ENCODE data around the gene SORL1.

The SORL1 gene

GRCh38 chr11:121534131-121535093 is 82.3 kb downstream of the SORL1 start:
- Histone ChIP-seq H3K36me3 (ENCODE audit: control insufficient read depth in 1 of 2, insufficient read depth in 2 of 2, low read length in 2 of 2) (peaks cover 6 to 33% of the 10 kb centered on the region in 2 donors), H3K27me3 (ENCODE audit: control insufficient read depth in 1 of 2, insufficient read depth in 2 of 2, low read length in 2 of 2) (no peaks in the 10 kb centered on the region), H3K27ac (ENCODE audit: low read depth, low read length) (no peak overlapping the region), H3K4me1 (ENCODE audit: control insufficient read depth in 1 of 2, insufficient read depth in 2 of 2, low read length in 2 of 2) (no peaks in the 10 kb centered on the region), H3K9ac (ENCODE audit: low read depth in 1 of 2, low read length in 2 of 2) (no peak overlapping the region), H3K9me3 (ENCODE audit: control insufficient read depth in 1 of 2, low read length in 2 of 2) (peaks cover 3 to 6% of the 10 kb centered on the region in 2 donors), H3K4me3 (ENCODE audit: low read depth in 1 of 2, low read length in 2 of 2) (no peak overlapping the region)

DNA sequence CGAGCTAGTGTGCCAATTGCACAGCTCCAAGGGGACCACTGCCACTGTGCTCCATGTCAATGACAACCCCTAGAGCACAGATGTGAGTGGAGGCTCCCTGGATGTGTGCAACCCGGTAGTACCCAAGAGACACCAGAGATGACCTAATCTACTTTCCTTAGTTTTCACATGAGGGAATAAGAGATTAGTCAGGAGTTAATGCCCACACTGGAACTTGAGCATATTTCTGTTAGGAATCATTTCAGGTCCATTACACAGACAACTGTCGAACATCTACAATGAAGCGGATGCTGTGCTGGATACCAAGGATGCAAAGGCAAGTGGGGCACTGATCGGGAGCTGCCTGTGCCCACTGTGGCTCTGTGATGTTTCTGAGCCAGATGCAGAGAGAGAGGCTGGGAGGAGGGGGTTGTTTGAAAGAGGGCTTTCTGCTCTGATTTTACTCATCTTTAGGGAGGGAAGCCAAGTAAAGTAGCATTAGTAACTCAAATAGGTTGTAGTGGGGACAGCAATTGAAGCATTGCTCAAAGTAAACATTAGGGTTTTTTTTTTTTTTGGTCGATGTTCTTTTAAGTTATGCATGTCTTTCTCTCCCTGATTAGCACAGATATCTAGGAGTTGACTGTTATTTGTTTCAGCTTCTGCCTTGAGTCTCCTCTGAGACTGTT is 83.1 kb downstream of the SORL1 start:
- Histone ChIP-seq H3K36me3 (ENCODE audit: control insufficient read depth in 1 of 2, insufficient read depth in 2 of 2, low read length in 2 of 2) (peaks cover 6 to 30% of the 10 kb centered on the region in 2 donors), H3K9ac (ENCODE audit: low read depth in 1 of 2, low read length in 2 of 2) (no peak overlapping the region), H3K4me3 (ENCODE audit: low read depth in 1 of 2, low read length in 2 of 2) (no peak overlapping the region), H3K27ac (ENCODE audit: low read depth, low read length) (no peak overlapping the region), H3K27me3 (ENCODE audit: control insufficient read depth in 1 of 2, insufficient read depth in 2 of 2, low read length in 2 of 2) (no peaks in the 10 kb centered on the region), H3K4me1 (ENCODE audit: control insufficient read depth in 1 of 2, insufficient read depth in 2 of 2, low read length in 2 of 2) (no peaks in the 10 kb centered on the region), H3K9me3 (ENCODE audit: control insufficient read depth in 1 of 2, low read length in 2 of 2) (peaks cover under 1% of the 10 kb centered on the region in 2 donors)

DNA sequence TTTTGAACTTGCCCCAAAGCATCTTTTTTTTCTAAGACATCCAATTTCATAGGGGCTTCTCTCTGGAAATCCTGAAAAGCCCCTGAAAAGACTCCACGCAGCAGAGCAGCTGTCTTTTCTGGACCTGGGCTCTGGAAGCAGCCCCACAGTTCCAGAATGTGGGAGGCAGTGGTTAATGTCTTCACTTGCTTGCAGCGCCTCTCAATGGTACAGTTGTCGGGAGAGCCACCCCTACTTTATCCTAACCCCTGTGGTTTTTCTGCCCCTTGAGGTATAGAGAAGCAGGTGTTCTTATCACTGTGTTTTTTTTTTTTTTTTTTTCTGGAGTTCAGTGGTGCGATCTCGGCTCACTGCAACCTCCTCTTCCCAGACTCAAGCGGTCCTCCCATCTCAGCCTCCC is 84.0 kb downstream of the SORL1 start:
- Histone ChIP-seq H3K36me3 (ENCODE audit: control insufficient read depth in 1 of 2, insufficient read depth in 2 of 2, low read length in 2 of 2) (peaks cover 6 to 30% of the 10 kb centered on the region in 2 donors), H3K27ac (ENCODE audit: low read depth, low read length) (no peak overlapping the region), H3K9me3 (ENCODE audit: control insufficient read depth in 1 of 2, low read length in 2 of 2) (no peaks in the 10 kb centered on the region), H3K4me1 (ENCODE audit: control insufficient read depth in 1 of 2, insufficient read depth in 2 of 2, low read length in 2 of 2) (no peaks in the 10 kb centered on the region), H3K27me3 (ENCODE audit: control insufficient read depth in 1 of 2, insufficient read depth in 2 of 2, low read length in 2 of 2) (no peaks in the 10 kb centered on the region), H3K4me3 (ENCODE audit: low read depth in 1 of 2, low read length in 2 of 2) (no peak overlapping the region), H3K9ac (ENCODE audit: low read depth in 1 of 2, low read length in 2 of 2) (no peak overlapping the region)

DNA sequence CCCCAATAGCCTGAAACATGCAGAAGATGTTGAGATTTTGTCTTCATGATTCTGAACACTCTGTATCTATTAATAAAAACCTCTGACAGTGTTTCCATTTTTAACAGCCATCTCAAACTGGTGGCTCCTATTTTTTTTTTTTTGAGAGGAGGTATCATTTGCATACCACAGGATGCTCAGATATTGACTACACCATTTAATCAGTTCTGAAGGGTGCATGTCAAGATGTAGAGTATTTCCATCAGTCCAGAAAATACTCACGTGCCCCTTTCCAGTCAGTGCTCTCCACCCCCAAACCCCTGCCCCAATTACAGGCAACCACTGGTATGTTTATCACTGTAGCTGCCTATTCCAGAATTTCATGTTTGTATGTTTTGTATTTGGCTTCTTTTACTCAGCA is 85.9 kb downstream of the SORL1 start:
- H3K9me3 ChIP-seq (ENCODE audit: control insufficient read depth in 1 of 2, low read length in 2 of 2): no peaks in the 10 kb centered on the region
- no peak overlapping the region for H3K27ac ChIP-seq (ENCODE audit: low read depth, low read length)
- no peak overlapping the region for H3K4me3 ChIP-seq (ENCODE audit: low read depth in 1 of 2, low read length in 2 of 2)
- H3K9ac ChIP-seq (ENCODE audit: low read depth in 1 of 2, low read length in 2 of 2): no peak overlapping the region
- H3K4me1 ChIP-seq (ENCODE audit: control insufficient read depth in 1 of 2, insufficient read depth in 2 of 2, low read length in 2 of 2): no peaks in the 10 kb centered on the region
- H3K36me3 ChIP-seq (ENCODE audit: control insufficient read depth in 1 of 2, insufficient read depth in 2 of 2, low read length in 2 of 2): peaks cover 6 to 18% of the 10 kb centered on the region in 2 donors
- H3K27me3 ChIP-seq (ENCODE audit: control insufficient read depth in 1 of 2, insufficient read depth in 2 of 2, low read length in 2 of 2): no peaks in the 10 kb centered on the region

- Histone ChIP-seq H3K9me3 (ENCODE audit: control insufficient read depth in 1 of 2, low read length in 2 of 2) (no peaks in the 10 kb centered on the region), H3K9ac (ENCODE audit: low read depth in 1 of 2, low read length in 2 of 2) (no peak overlapping the region), H3K4me3 (ENCODE audit: low read depth in 1 of 2, low read length in 2 of 2) (no peak overlapping the region), H3K36me3 (ENCODE audit: control insufficient read depth in 1 of 2, insufficient read depth in 2 of 2, low read length in 2 of 2) (peaks cover 4 to 22% of the 10 kb centered on the region in 2 donors), H3K27me3 (ENCODE audit: control insufficient read depth in 1 of 2, insufficient read depth in 2 of 2, low read length in 2 of 2) (no peaks in the 10 kb centered on the region), H3K27ac (ENCODE audit: low read depth, low read length) (no peak overlapping the region), H3K4me1 (ENCODE audit: control insufficient read depth in 1 of 2, insufficient read depth in 2 of 2, low read length in 2 of 2) (no peaks in the 10 kb centered on the region)
Measured at GRCh38 chr11:121539000-121539399, 86.9 kb downstream of the SORL1 start.

DNA sequence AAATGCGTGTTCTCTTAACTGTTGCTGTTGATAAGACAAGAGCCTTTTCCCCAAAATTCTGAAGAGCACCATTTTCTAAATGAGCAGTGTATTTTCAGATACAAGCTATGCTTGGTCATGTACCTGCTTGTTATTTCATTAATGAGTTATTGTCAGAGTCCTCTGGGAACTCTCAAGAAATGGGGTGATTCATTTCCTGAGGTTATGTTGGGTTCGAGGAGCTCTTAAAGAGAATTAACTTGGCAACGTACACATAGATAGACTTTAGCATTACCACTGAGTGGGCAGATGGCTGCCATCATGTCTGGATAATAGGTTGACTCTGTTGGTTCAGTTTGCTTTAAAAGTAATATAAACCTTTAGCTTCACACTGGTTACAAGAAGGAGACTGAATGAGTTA is 88.5 kb downstream of the SORL1 start:
- Histone ChIP-seq H3K27me3 (ENCODE audit: control insufficient read depth in 1 of 2, insufficient read depth in 2 of 2, low read length in 2 of 2) (no peaks in the 10 kb centered on the region), H3K4me1 (ENCODE audit: control insufficient read depth in 1 of 2, insufficient read depth in 2 of 2, low read length in 2 of 2) (no peaks in the 10 kb centered on the region), H3K36me3 (ENCODE audit: control insufficient read depth in 1 of 2, insufficient read depth in 2 of 2, low read length in 2 of 2) (peaks cover 14 to 26% of the 10 kb centered on the region in 2 donors), H3K9me3 (ENCODE audit: control insufficient read depth in 1 of 2, low read length in 2 of 2) (no peaks in the 10 kb centered on the region), H3K4me3 (ENCODE audit: low read depth in 1 of 2, low read length in 2 of 2) (no peak overlapping the region), H3K27ac (ENCODE audit: low read depth, low read length) (no peak overlapping the region), H3K9ac (ENCODE audit: low read depth in 1 of 2, low read length in 2 of 2) (no peak overlapping the region)

- H3K4me3 ChIP-seq (ENCODE audit: low read depth in 1 of 2, low read length in 2 of 2): no peak overlapping the region
- H3K27ac ChIP-seq (ENCODE audit: low read depth, low read length): no peak overlapping the region
- peaks cover 0 to 5% of the 10 kb centered on the region in 2 donors for H3K4me1 ChIP-seq (ENCODE audit: control insufficient read depth in 1 of 2, insufficient read depth in 2 of 2, low read length in 2 of 2)
- H3K9me3 ChIP-seq (ENCODE audit: control insufficient read depth in 1 of 2, low read length in 2 of 2): no peaks in the 10 kb centered on the region
- no peaks in the 10 kb centered on the region for H3K27me3 ChIP-seq (ENCODE audit: control insufficient read depth in 1 of 2, insufficient read depth in 2 of 2, low read length in 2 of 2)
- no peak overlapping the region for H3K9ac ChIP-seq (ENCODE audit: low read depth in 1 of 2, low read length in 2 of 2)
- H3K36me3 ChIP-seq (ENCODE audit: control insufficient read depth in 1 of 2, insufficient read depth in 2 of 2, low read length in 2 of 2): peaks cover 14 to 40% of the 10 kb centered on the region in 2 donors
Measured at GRCh38 chr11:121543836-121544380, 91.8 kb downstream of the SORL1 start.

GRCh38 chr11:121544956-121545355 is 92.8 kb downstream of the SORL1 start:
- Histone ChIP-seq H3K9ac (ENCODE audit: low read depth in 1 of 2, low read length in 2 of 2) (no peak overlapping the region), H3K4me1 (ENCODE audit: control insufficient read depth in 1 of 2, insufficient read depth in 2 of 2, low read length in 2 of 2) (peaks cover 0 to 5% of the 10 kb centered on the region in 2 donors), H3K36me3 (ENCODE audit: control insufficient read depth in 1 of 2, insufficient read depth in 2 of 2, low read length in 2 of 2) (peaks cover 14 to 43% of the 10 kb centered on the region in 2 donors), H3K27me3 (ENCODE audit: control insufficient read depth in 1 of 2, insufficient read depth in 2 of 2, low read length in 2 of 2) (no peaks in the 10 kb centered on the region), H3K27ac (ENCODE audit: low read depth, low read length) (no peak overlapping the region), H3K4me3 (ENCODE audit: low read depth in 1 of 2, low read length in 2 of 2) (no peak overlapping the region), H3K9me3 (ENCODE audit: control insufficient read depth in 1 of 2, low read length in 2 of 2) (no peaks in the 10 kb centered on the region)

DNA sequence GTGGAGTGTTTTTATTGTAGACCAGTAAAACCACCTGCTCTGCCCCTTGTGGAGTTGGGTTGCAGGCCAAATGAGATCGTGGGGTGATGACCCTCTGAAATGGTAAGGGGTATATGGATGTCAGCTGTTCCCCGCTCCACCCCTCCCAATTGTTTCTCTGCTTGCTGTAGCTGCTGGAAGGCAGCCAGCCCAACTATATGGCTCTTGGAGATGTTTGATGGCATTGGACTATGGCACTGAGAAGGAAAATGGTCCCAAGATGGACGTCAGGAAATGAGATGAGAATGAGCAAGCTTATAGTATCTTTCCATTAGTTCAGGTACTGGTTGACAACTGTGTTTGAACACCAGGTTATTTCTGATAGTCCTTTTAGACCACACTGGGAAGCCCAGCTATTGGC is 95.5 kb downstream of the SORL1 start:
- H3K36me3 ChIP-seq (ENCODE audit: control insufficient read depth in 1 of 2, insufficient read depth in 2 of 2, low read length in 2 of 2): peaks cover 14 to 61% of the 10 kb centered on the region in 2 donors
- no peak overlapping the region for H3K4me3 ChIP-seq (ENCODE audit: low read depth in 1 of 2, low read length in 2 of 2)
- no peaks in the 10 kb centered on the region for H3K27me3 ChIP-seq (ENCODE audit: control insufficient read depth in 1 of 2, insufficient read depth in 2 of 2, low read length in 2 of 2)
- H3K9me3 ChIP-seq (ENCODE audit: control insufficient read depth in 1 of 2, low read length in 2 of 2): no peaks in the 10 kb centered on the region
- H3K27ac ChIP-seq (ENCODE audit: low read depth, low read length): no peak overlapping the region
- no peak overlapping the region for H3K9ac ChIP-seq (ENCODE audit: low read depth in 1 of 2, low read length in 2 of 2)
- H3K4me1 ChIP-seq (ENCODE audit: control insufficient read depth in 1 of 2, insufficient read depth in 2 of 2, low read length in 2 of 2): peaks cover 0 to 5% of the 10 kb centered on the region in 2 donors

Measured in duodenal mucosa (tissue), 2 donors.